NCI-H2196 treated with DMSO at 0.1 percent for 48 hours (cell line): ENCODE measurements around the gene FAM20A.
A peak's percentile ranks its signal among the peaks of the same experiment; 100 is the strongest.

ENCODE experiments used
- DNase-seq: peaks from one replicate; lab custom pipeline; 2025; ENCODE audit not compliant: unreplicated experiment; lab: John Stamatoyannopoulos, UW

The FAM20A gene

DNA sequence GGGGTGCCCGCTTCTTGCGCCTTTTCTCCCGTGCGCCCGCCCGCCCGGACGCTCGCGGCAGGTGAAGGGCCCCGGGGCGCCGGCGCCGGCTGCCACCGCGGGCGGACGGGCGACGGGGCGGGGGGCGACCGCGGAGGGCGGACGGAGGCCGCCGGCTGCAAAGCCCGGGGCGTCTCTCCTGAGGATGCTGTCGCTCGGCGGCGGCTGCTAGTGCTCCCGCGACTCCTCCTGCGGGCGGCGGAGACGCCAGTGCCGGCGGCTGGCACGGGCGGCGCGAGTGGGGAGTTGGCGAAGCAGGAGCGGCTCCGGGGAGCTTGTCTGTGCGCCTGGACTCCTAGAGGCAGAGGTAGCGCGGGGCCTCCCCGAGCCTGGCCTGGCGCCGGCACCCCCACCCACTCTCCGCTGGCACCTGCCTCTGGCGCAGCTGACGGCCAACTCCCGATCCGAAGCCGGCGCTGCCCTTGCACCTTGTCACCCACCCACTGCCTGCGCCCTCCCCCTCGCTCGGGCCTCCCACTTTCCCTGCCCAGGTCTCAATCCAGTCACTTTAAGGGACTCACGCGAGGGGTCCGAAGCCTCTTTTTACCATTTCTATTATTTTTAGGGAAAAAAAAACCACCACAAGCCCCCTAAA is at the start of gene FAM20A:
FAM20A (minus strand) TSS at position 437 of the 634 bp plus-strand sequence. CDS start 701 bp downstream, outside the sequence.
- peak; percentile 18 for DNase-seq

DNA sequence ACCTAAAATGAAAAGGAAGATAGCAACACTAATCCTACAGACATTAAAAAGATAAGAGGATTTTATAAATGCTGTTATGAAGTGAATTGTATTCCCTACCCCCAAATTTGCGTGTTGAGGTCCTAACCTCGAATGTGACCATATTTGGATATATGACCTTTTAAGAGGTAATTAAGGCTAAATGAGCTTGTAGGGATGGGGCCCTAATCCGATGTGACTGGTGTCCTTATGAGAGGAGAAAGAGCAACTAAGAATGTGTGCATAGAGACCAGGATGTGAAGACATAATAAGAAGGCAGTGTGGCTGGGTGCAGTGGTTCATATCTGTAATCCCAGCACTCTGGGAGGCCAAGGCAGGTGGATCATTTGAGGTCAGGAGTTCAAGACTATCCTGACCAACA is 48.2 kb upstream of the FAM20A start:
- DNase-seq = no peak

DNA sequence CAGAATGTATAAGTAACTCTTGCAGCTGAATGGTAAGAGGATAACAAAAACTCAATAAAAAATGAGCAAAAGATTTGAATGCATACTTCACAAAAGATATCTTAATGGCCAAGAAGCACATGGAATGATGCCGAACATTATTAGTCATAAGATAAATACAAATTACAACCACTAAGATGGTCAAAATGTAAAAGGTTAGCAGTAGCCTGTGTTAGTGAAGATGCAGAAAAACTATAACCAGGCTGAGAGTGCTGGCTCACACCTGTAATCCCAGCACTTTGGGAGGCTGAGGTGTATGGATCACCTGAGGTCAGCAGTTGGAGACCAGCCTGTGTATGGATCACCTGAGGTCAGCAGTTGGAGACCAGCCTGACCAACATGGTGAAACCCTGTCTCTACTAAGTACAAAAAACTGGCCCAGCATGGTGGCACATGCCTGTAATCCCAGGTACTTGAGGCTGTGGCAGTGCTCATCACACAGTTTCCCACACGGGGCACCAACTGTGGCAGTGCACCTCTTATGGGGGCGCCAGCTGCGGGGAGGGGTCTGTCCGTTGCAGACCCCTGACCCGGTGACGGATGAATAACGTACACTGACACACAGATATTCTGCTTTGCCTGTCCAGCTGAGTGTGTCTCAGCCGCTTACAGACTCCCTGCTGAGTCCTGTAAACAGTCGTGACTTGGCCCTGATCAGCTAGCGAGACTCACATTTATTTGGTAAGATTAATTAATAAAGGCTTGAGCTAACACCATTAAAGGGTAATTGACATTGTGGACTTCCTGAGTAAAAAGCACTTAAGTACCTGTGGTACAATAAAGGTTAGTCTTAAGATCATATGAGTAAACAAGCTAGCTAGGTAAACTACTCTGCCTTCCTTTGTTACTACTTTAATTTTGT is 45.7 kb upstream of the FAM20A start:
- DNase-seq = peak; percentile 13

DNA sequence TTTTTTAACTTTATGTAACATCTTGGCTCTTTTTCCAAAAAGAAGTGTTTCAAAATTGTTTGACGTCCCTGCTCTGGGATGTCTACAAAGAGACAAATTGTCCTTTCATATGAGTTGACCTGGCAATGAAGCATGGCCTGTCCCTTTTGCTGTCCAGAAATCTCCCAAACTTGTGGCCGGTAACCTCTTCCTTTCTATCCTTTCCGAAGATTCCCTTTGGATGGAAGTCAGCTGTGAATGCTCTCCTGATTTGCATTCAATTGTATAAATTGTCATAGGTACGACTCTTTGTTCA is 40.9 kb upstream of the FAM20A start:
- no peak for DNase-seq

- DNase-seq = no peak
Measured at GRCh38 chr17:68641276-68642117, 40.3 kb upstream of the FAM20A start.

DNA sequence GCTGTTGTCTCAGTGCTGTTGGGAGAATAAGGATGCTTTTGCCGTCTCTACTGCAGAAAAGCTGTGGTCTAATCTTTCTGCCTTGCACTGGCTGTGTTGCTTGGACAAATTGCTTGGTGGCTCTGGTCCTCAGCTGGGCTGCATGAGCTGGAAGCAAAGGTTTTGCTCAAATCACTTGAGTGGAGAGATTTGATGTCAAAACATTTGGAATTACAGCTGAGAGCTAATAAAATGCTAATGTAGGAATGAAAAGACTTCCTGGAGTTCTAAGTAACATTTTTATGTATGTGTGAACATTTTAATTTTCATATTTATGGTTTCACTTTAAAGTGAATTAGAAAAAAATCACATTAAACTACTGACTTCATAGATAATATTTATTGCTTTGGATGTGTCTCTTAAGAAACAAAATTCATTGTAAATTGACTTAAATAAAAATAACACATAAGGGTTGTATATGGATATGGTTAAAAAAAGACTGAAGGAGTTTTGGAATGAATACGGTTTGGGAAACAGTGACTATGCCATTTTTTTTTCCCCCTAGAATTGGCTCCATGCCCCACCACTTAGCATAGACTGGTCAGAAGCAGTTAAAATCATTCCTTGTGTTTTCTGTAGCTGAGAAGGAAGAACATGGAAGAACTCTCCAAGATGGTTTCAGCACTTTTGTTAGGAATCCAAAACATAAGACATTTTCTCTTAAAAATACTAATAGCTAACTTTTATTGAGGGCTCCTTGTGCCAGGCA is 39.2 kb upstream of the FAM20A start:
- DNase-seq = no peak

- DNase-seq = no peak
Measured at GRCh38 chr17:68634345-68634876, 33.2 kb upstream of the FAM20A start.

GRCh38 chr17:68628576-68628957 is 27.4 kb upstream of the FAM20A start:
- DNase-seq = no peak

DNA sequence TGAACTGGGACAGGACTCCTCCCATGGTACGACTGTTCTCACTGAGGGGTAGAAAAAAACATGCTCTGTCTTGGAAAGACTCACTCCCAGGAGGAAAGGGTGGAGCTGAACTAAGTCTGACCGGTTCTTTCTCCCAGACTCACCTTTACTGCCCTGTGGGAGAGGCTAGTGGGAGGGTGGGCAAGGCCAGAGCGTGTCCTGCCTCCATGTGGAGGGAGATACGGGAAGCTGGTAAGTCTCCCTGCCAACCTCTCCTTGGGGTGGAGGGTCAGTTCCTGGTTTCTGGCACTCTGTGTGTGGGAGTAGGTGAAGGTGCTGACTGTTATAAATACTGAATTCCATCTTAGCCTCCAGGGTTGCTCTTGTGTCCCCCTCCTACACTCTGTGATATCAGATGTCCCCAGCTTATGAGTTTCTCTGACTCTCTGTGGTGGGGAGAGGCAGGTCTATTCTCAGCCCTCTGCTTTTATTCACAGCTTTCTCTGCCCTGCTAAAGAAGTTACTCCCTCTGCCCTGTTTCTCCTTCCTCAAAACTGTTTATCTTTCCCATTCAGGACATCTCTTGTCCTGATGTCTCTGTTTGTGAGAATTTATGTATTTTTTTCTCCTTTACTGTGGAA is 26.9 kb upstream of the FAM20A start:
- no peak for DNase-seq

GRCh38 chr17:68624381-68624780 is 23.2 kb upstream of the FAM20A start:
- DNase-seq = no peak

DNA sequence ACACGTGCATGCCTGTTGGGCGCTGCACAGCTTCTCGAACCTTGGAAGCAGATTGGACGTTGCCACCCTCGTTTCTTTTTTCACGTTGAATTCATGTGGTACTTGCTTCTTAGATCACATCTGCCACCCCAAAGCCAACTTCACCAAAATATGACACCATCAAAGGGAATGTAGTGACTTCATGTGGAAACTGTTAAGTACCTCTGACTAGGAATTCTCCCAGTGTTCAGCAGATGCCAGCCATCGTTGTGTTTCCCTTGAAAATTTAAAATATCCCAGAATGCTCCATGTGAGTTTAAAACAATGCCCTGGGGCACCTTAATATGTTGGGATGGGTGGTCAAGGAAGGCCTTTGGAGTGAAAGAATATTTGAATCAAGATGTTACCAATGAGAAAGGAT is 22.6 kb upstream of the FAM20A start:
- DNase-seq = no peak

- DNase-seq = no peak
Measured at GRCh38 chr17:68622423-68622822, 21.3 kb upstream of the FAM20A start.

DNA sequence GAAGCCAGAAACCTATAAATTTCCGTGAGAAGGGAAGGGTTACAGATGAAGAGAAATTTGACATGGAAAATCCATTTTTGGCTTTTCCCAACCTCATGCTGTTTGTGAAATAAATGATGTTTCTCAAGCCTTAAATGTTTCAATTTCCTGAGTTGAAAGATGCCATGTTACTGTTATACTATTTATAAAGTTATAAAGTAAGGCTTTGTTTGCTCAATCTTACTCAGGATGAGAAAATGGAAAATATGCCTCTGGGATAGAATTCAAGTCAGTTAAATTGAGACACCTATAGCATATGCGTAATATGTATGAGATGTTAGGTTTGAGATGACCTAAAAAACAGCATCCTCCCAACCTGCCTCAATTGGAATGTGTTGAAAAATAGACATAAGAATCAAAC is 19.9 kb upstream of the FAM20A start:
- DNase-seq = no peak

GRCh38 chr17:68616334-68616733 is 15.2 kb upstream of the FAM20A start:
- DNase-seq = no peak

- no peak for DNase-seq
Measured at GRCh38 chr17:68614718-68615117, 13.6 kb upstream of the FAM20A start.

GRCh38 chr17:68613739-68614298 is 12.7 kb upstream of the FAM20A start:
- DNase-seq = peak; percentile 7

- no peak for DNase-seq
Measured at GRCh38 chr17:68612923-68613292, 11.7 kb upstream of the FAM20A start.

- no peak for DNase-seq
Measured at GRCh38 chr17:68612209-68612922, 11.2 kb upstream of the FAM20A start.
